NCI-H82 (cell line): ENCODE data around the gene ARL6IP4.
"Not testable (repeated sequence)": the region's sequence is repeated elsewhere in the genome, so short reads cannot be mapped to it uniquely, and the experiment has no call there.

Experiments used
- DNase-seq: peaks from one replicate; lab custom pipeline; 2025; lab: John Stamatoyannopoulos, UW

Gene ARL6IP4

DNA sequence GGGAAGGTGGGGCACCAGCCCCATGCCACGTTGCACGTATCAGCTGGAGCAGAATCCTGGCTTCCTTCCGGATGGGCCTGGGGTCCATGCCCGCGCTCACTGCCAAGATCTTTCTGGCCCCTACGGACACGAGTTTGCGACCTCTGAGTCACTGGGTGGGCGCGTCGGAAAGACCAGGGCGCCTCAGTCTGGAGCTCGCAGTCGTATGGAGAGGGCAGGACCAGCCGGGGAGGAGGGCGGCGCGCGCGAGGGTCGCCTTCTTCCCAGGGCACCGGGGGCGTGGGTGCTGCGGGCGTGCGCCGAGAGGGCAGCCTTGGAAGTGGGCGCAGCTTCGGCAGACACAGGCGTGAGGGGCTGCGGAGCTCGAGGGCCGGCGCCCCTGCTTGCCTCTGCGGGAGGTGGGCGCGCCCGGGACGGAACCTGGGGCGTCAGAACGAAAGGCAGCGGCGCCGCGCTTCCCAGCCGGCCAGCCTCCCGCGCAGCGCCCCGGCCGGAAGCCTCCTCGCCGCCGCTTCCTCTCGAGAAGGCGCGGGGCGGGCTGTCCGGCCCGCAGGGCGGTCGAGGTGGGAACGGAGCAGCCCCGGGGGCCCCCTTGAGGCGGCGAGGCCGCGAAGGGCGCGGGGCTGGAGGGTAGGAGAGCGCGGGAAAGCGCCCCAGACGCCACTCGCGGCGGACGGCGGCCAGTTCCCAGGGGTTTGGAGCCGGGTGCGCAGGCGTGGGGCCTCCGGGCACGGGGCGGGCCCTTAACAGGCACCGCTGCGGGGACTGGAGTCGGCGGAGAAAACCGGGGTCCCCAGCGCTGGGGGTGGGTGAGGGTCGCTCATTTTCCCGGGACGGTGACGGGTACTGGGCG, at the start of gene ARL6IP4:
ARL6IP4 (plus strand) TSS at position 499 of the 853 bp plus-strand sequence. CDS start 459 bp downstream, outside the sequence.
- peak; percentile 73 for DNase-seq

- DNase-seq = no peak
These were observed 48.3 kb upstream of the ARL6IP4 start for GRCh38 chr12:122932207-122932606.

DNA sequence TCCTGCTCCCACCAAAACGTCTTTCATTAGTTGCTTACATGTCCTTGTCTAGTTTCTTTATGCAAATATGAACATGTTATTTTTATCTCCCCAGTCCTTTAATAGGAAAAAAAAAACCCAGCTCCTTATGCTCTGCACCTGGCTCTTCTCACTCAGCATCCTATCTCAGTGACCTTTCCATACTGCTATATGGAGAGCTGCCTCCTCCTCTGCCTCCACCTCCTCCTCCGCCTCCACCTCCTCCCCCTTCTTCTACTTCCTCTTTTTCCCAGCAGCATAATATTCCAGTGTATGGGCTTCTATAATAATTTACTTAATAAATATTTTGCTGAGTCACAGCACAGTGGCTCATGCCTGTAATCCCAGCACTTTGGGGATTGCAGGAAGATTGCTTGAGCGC, 45.8 kb upstream of the ARL6IP4 start:
- DNase-seq = no peak

DNA sequence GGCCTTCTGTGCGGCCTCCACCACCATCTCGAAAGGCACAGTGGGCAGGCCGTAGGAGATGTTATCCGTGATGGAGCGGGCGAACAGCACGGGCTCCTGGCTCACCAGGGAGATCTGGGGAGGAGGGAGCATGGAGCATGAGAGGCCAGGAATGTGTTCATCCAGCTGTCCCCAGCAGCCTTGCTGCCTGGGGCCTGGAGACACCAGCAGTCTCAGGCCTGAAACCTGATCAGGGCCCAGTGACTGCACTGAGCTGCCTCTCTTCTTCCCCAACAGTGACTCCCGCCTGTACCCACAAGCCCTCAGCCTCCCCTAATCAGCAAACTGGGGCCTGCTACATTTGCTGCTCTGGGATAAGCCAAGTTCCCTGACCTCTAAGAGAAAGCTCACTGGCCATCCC, 45.2 kb upstream of the ARL6IP4 start:
- DNase-seq = no peak

DNA sequence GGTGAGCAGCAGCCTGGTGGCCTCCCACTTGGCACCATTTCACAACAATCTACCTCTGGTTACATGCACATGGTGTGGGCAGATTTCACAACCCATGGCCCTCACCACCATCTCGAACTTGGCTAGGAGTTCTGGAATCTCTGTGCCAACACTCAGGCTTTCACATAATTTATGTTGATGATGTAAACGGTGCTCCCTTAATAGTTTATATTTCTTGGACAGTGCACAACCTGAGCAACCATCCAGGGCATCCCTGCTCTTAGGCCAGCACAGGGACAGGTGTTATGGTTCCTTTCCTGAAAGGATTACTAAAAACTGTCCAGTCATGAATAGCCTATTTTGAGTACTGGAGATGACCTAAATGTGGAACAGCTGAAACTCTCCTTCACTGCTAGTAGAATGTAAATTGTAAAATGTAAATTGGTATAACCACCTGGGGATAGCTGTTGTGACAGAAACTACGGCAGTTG, 42.8 kb upstream of the ARL6IP4 start:
- no peak for DNase-seq

GRCh38 chr12:122939125-122939524, 41.4 kb upstream of the ARL6IP4 start:
- no peak for DNase-seq

DNA sequence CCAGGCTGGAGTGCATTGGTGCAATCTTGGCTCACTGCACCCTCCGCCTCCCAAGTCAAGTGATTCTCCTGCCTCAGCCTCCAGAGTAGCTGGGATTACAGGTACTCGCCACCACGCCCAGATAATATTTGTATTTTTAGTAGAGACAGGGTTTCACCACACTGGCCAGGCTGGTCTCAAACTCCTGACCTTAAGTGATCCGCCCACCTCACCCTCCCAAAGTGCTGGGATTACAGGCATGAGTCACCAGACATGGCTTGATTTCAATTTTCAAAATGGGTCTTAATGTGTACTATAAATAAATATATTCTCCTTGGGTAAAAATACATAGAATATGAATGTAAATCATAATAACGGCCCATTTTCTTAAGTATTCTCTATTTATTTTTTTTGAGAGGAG, 39.1 kb upstream of the ARL6IP4 start:
- not testable (repeated sequence) for DNase-seq

DNA sequence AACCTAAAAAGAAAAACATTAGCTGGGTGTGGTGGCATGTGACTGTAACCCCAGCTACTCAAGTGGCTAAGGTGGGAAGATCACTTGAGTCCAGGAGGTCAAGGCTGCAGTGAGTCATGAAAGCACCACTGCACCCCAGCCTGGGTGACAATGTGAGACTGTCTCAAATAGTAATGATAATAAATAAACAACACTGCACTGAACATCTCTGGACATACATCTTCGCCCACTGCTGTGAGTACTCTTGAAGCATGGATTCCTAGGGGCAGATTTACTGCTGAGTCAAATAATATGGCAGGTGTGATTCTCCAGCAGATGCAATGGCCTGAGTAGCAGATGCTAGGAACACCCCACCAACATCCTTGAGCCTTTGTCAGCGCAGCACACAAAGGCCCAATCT, 37.8 kb upstream of the ARL6IP4 start:
- no peak for DNase-seq

GRCh38 chr12:122943196-122943595, 37.3 kb upstream of the ARL6IP4 start:
- DNase-seq = no peak

- DNase-seq = no peak
These were observed 35.6 kb upstream of the ARL6IP4 start for GRCh38 chr12:122944605-122945592.

- no peak for DNase-seq
These were observed 33.7 kb upstream of the ARL6IP4 start for GRCh38 chr12:122946690-122947341.

DNA sequence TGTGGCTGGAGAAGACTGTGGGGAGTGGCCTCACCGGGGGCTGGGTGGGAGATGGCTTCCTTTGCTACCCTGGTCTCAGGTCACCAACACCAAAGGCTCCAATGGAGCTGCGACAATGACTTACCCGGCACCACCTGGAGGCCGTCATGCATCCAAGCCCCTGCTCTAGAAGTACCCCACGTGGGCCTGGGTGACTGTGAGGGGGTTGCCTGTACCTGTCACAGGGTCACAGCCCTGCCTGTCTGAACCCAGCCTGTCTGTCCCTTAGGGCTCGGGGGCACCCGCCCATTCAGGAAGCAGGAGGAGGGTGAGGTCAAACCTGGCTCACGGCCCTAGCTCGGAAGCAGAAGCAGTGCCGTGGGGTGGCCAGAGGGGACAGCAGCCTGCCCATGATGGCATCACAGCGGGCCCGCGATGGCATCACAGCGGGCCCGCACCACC, 33.1 kb upstream of the ARL6IP4 start:
- DNase-seq = no peak

DNA sequence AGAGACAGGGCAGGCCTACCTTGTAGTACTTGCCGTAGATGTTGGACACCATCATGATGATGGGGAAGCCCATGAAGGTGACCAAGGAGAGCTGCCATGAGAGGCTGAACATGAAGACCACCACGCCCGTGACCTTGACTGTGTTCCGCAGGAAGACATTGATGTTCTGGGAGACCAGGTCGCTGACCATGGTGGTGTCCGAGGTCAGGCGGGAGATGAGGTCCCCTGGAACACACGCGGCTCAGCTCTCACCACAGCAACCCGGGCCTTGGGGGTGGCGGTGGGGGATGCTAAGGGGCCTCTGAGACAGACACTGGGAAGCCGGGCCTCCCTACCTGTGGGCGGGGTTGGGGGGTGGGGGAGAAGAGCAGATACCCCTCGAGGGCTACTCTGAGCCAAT, 31.9 kb upstream of the ARL6IP4 start:
- DNase-seq = no peak

DNA sequence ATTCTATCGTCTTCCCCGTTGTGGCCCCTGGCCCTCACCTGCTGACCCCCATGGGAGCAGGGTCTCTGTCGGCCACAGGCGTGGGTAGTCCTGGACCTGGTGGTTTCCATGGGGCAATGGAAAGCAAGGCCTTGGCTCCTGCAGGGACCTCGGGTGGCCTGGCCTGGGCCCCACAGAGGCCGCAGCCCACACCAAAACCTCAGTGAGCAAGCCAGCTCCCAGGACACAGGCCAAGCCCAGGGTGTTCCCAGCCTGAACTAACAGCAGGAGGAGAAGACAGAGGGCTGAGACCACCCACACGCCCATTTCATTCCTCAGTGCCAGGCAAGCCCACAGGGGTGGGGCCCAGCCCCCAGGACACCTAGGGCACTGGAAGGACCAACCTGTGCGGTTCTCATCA, 31.1 kb upstream of the ARL6IP4 start:
- no peak for DNase-seq

GRCh38 chr12:122949816-122950675, 30.4 kb upstream of the ARL6IP4 start:
- no peak for DNase-seq

DNA sequence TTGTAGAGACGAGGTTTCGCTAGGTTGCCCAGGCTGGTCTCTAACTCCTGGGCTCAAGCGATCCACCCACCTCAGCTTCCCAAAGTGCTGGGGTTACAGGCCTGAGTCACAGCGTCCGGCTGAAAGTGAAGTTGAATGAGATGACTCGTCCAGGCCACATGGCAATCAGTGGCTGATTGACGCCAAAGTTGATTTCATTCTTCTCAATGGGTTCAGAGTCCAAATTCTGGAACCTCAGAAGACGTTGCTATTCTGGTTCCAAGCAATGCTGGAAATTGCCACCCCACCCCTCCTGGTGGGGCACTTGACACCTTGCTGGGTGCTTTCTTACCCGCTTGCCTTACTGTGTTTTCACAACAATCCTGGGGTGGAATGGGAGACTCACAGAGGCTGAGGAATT, 29.1 kb upstream of the ARL6IP4 start:
- DNase-seq = no peak

DNA sequence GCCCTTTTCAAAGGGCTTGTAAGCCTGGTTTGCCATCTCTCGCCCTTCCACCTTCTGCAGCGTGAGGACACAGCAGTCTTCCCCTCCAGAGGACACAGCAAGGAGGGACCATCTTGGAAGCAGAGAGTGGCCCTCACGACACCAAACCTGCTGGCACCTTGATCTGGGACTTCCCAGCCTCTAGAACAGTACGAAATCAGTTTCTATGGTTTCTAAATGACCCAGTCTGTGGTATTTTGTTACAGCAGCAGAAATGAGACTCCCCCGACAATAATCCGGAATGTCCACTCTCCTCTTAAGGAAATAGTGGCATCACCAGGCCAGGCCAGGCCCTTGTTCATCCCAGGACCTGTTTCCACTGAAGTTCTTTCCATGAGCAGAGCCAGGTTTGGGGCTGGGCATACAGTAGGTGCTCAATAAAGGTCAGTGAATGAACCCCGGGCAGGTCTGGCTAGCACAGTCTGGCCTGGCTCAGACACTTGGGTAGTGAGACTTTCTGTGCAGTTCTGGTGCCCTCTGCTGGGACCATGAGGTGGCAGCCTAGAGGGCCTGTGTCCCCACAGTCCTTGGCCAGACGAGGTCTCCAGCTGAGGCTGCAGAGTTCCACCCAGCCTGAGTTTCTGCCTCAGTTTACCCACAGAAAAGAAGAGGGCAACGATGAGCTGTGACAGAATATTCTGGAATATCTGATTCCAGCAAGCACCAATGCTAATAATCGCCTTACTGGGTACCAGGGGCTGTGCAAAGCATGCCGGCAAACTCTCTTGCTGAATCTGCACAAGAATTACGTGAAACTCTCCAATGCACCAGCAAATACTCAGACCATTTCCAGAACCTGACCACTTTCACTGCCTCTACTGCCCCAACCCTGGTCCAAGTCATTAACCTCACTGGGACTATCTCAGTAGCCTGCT, 28.2 kb upstream of the ARL6IP4 start:
- DNase-seq = peak; percentile 83

DNA sequence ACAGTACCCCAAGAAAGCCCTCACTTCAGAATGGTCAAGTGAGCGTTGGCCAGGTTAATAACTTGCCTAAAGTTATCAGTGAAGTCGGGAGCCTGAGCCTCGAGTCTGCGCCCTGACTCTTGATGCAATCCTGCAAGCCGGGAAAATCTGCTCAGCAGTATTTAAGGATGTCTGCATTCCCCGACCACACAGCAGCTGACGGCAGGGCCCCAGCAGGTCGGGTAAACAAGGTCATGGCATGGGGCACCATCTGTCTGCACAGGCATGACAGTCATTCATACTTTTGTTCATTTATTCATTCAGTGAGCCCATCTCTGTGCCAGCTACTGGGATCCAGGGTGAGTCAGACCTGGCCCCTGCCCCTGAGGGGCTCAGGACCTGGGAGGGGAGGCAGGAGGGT, 25.3 kb upstream of the ARL6IP4 start:
- peak; percentile 90 for DNase-seq

- DNase-seq = no peak
These were observed 24.4 kb upstream of the ARL6IP4 start for GRCh38 chr12:122956035-122956434.
